Measurements from ENCODE around the gene RHOC.

GRCh38 chr1:112719706-112720105 is 12.8 kb upstream of the RHOC start:
- TF ChIP-seq CTCF (IDR thresholded peaks at IDR 0.05) (no peak), POLR2A (IDR thresholded peaks at IDR 0.05) (no peak)

All from Peyer's patch (tissue), 4 donors.